ENCODE data around the gene LRRC8A.
A peak's percentile ranks its signal among the peaks of the same experiment; 100 is the strongest.

LRRC8A gene

GRCh38 chr9:128921881-128922763, 40.2 kb downstream of the LRRC8A start:
- TF ChIP-seq CEBPB (IDR thresholded peaks at IDR 0.05) = no peak
- TF ChIP-seq FOXM1 (IDR thresholded peaks at IDR 0.05; ENCODE audit: borderline replicate concordance, low read depth) = no peak
- no peak for TF ChIP-seq YY1 (IDR thresholded peaks at IDR 0.05; ENCODE audit: low read depth)

- TF ChIP-seq CREB1 (IDR thresholded peaks at IDR 0.05; ENCODE audit: low read depth) (no peak), MAX (IDR thresholded peaks at IDR 0.05) (no peak), RAD21 (IDR thresholded peaks at IDR 0.05; ENCODE audit: low read depth) (no peak), CEBPB (IDR thresholded peaks at IDR 0.05) (peak; percentile 92), TEAD4 (IDR thresholded peaks at IDR 0.05) (no peak), FOXM1 (IDR thresholded peaks at IDR 0.05; ENCODE audit: borderline replicate concordance, low read depth) (no peak)
These were observed 41.6 kb downstream of the LRRC8A start for GRCh38 chr9:128923493-128923883.

GRCh38 chr9:128927731-128928411, 45.9 kb downstream of the LRRC8A start:
- TF ChIP-seq EGR1 (IDR thresholded peaks at IDR 0.05) = no peak
- TF ChIP-seq RAD21 (IDR thresholded peaks at IDR 0.05; ENCODE audit: low read depth) = peak; percentile 98
- no peak for TF ChIP-seq YY1 (IDR thresholded peaks at IDR 0.05; ENCODE audit: low read depth)
- peak; percentile 33; the same call in 1 of the 2 replicates for TF ChIP-seq NFIC (IDR thresholded peaks at IDR 0.05)
- no peak for TF ChIP-seq REST (IDR thresholded peaks at IDR 0.05; ENCODE audit: low read depth)
- no peak for TF ChIP-seq EP300 (IDR thresholded peaks at IDR 0.05; ENCODE audit: borderline replicate concordance)
- TF ChIP-seq TCF12 (IDR thresholded peaks at IDR 0.05; ENCODE audit: low read depth) = 0 out of 2 replicates have a peak, but pooled peaks have one; percentile 16
- no peak for TF ChIP-seq TEAD4 (IDR thresholded peaks at IDR 0.05)
- TF ChIP-seq ZBTB7A (IDR thresholded peaks at IDR 0.05; ENCODE audit: low read depth) = peak; percentile 66; the same call in 1 of the 2 replicates
- TF ChIP-seq CREB1 (IDR thresholded peaks at IDR 0.05; ENCODE audit: low read depth) = no peak
- no peak for TF ChIP-seq CEBPB (IDR thresholded peaks at IDR 0.05)
- no peak for TF ChIP-seq TAF1 (IDR thresholded peaks at IDR 0.05; ENCODE audit: low read depth)
- TF ChIP-seq MAX (IDR thresholded peaks at IDR 0.05) = 0 out of 2 replicates have a peak, but pooled peaks have one; percentile 15
- TF ChIP-seq USF1 (IDR thresholded peaks at IDR 0.05) = no peak
- no peak for TF ChIP-seq FOXM1 (IDR thresholded peaks at IDR 0.05; ENCODE audit: borderline replicate concordance, low read depth)

GRCh38 chr9:128928624-128929023, 46.7 kb downstream of the LRRC8A start:
- TF ChIP-seq REST (IDR thresholded peaks at IDR 0.05; ENCODE audit: low read depth) = no peak
- no peak for TF ChIP-seq EP300 (IDR thresholded peaks at IDR 0.05; ENCODE audit: borderline replicate concordance)
- no peak for TF ChIP-seq CREB1 (IDR thresholded peaks at IDR 0.05; ENCODE audit: low read depth)
- TF ChIP-seq CEBPB (IDR thresholded peaks at IDR 0.05) = no peak
- TF ChIP-seq TCF12 (IDR thresholded peaks at IDR 0.05; ENCODE audit: low read depth) = no peak
- TF ChIP-seq EGR1 (IDR thresholded peaks at IDR 0.05) = no peak
- TF ChIP-seq USF1 (IDR thresholded peaks at IDR 0.05) = no peak
- no peak for TF ChIP-seq FOXM1 (IDR thresholded peaks at IDR 0.05; ENCODE audit: borderline replicate concordance, low read depth)
- TF ChIP-seq MAX (IDR thresholded peaks at IDR 0.05) = no peak

GRCh38 chr9:128929560-128929959, 47.6 kb downstream of the LRRC8A start:
- TF ChIP-seq YY1 (IDR thresholded peaks at IDR 0.05; ENCODE audit: low read depth) (no peak), USF1 (IDR thresholded peaks at IDR 0.05) (no peak), TAF1 (IDR thresholded peaks at IDR 0.05; ENCODE audit: low read depth) (no peak), REST (IDR thresholded peaks at IDR 0.05; ENCODE audit: low read depth) (no peak)
